Hepatocyte (in vitro differentiated cells): ENCODE measurements around the gene GPRC5D. TPM values are rescaled to one million over a fixed set of nuclear protein-coding genes. Genes with fewer than 3 reads are reported as not detected.
A peak's percentile ranks its signal among the peaks of the same experiment; 100 is the strongest.

Source experiments
- DNase-seq: peaks from one replicate; pipeline ENCODE4 v3.0.0-alpha.2; 2016; ENCODE audit warnings: low spot score
- H2AFZ ChIP-seq: fragments of 200-600 bp; sonication (generic); 2 replicates; pipeline ENCODE4 v1.6.0; 2016; ENCODE audit warnings: antibody characterized with exemption, mild to moderate bottlenecking
- H3K27ac ChIP-seq: fragments of 200-600 bp; sonication (generic); 2 replicates; pipeline ENCODE4 v1.5.1; 2016; ENCODE audit warnings: mild to moderate bottlenecking
- H3K27me3 ChIP-seq: fragments of 200-600 bp; sonication (generic); 2 replicates; pipeline ENCODE4 v1.6.1; 2016
- H3K36me3 ChIP-seq: fragments of 200-600 bp; sonication (generic); replicated peaks from 2 replicates; pipeline ENCODE4 v1.5.1; 2016; ENCODE audit warnings: low read depth; ENCODE audit not compliant: insufficient read depth
- H3K4me1 ChIP-seq: fragments of 200-600 bp; sonication (generic); 2 replicates; pipeline ENCODE4 v1.5.1; 2016; ENCODE audit warnings: mild to moderate bottlenecking, moderate library complexity; ENCODE audit not compliant: insufficient read depth
- H3K4me2 ChIP-seq: fragments of 200-600 bp; sonication (generic); 2 replicates; pipeline ENCODE4 v1.6.0; 2016
- H3K4me3 ChIP-seq: fragments of 200-600 bp; sonication (generic); 2 replicates; pipeline ENCODE4 v1.5.1; 2016; ENCODE audit warnings: mild to moderate bottlenecking
- H3K79me2 ChIP-seq: fragments of 200-600 bp; sonication (generic); 2 replicates; pipeline ENCODE4 v1.6.0; 2017; ENCODE audit warnings: mild to moderate bottlenecking
- H3K9me2 ChIP-seq: fragments of 200-600 bp; sonication (generic); replicated peaks from 2 replicates; pipeline ENCODE4 v1.6.0; 2017; ENCODE audit warnings: mild to moderate bottlenecking; ENCODE audit not compliant: insufficient read depth
- H3K9me3 ChIP-seq: fragments of 200-600 bp; sonication (generic); 2 replicates; pipeline ENCODE4 v1.5.1; 2016; ENCODE audit warnings: low read depth, mild to moderate bottlenecking
- H4K20me1 ChIP-seq: fragments of 200-600 bp; sonication (generic); 2 replicates; pipeline ENCODE4 v1.6.0; 2016; ENCODE audit warnings: mild to moderate bottlenecking; ENCODE audit not compliant: insufficient read depth, poor library complexity, severe bottlenecking
- CTCF ChIP-seq: fragments of 200-600 bp; sonication (generic); IDR thresholded peaks from 2 replicates; pipeline ENCODE4 v1.5.1; 2016; ENCODE audit warnings: antibody characterized with exemption, mild to moderate bottlenecking; ENCODE audit not compliant: poor library complexity
- EZH2 ChIP-seq: fragments of 200-600 bp; sonication (generic); IDR thresholded peaks from 2 replicates; pipeline ENCODE4 v1.6.1; 2016; ENCODE audit warnings: antibody characterized with exemption, mild to moderate bottlenecking, borderline replicate concordance
- EZH2phosphoT487 ChIP-seq: fragments of 200-600 bp; sonication (generic); IDR thresholded peaks from one replicate; pipeline ENCODE4 v1.6.1; 2018; ENCODE audit warnings: antibody characterized with exemption, mild to moderate bottlenecking, low read depth, moderate library complexity; ENCODE audit not compliant: unreplicated experiment, severe bottlenecking
- WGBS: methylation state at CpG from one replicate; pipeline ENCODE4 v1.1.6; 2016; ENCODE audit warnings: low lambda C conversion rate; ENCODE audit errors: missing lambda C conversion rate; 5-methylcytosine and 5-hydroxymethylcytosine counted together
- polyA plus RNA-seq: library from polyadenylated mRNA; unstranded; fragments of >200 nt; fragmentation: Nextera tagmentation; extraction: Ambion mirVana; gene quantifications from 2 replicates; pipeline ENCODE4 v1.2.1, GENCODE V29; 2016
- total RNA-seq: library from RNA; depleted of rRNA; stranded (reverse); fragments of >200 nt; gene quantifications from 2 replicates; pipeline ENCODE4 v1.2.3, GENCODE V29; 2014

GPRC5D gene
- total and polyA plus RNA-seq, 2 experiments from 2014 or later: not detected

- H3K27ac ChIP-seq: no peak overlapping the region
- no peak for TF ChIP-seq EZH2phosphoT487
- no peak for TF ChIP-seq EZH2
- TF ChIP-seq CTCF: no peak
- peaks cover 15% of the 10 kb centered on the region for H4K20me1 ChIP-seq
- H3K27me3 ChIP-seq: no peaks in the 10 kb centered on the region
- no peak overlapping the region for H3K4me3 ChIP-seq
- no peak for DNase-seq
- no peak overlapping the region for H2AFZ ChIP-seq
- H3K4me2 ChIP-seq: peak overlapping the region; percentile 94
- H3K4me1 ChIP-seq: peaks cover 14% of the 10 kb centered on the region
- no peaks in the 10 kb centered on the region for H3K36me3 ChIP-seq
- H3K79me2 ChIP-seq: peaks cover 71% of the 10 kb centered on the region
- no peaks in the 10 kb centered on the region for H3K9me3 ChIP-seq
- WGBS: 50% methylated on average over 2 of the region's 2 CpGs
- H3K9me2 ChIP-seq: no peaks in the 10 kb centered on the region
Observed at GRCh38 chr12:12997734-12998133, 45.8 kb upstream of the GPRC5D start.

GRCh38 chr12:12997156-12997555 lies 45.2 kb upstream of the GPRC5D start:
- Histone ChIP-seq H3K9me3 (no peaks in the 10 kb centered on the region), H2AFZ (no peak overlapping the region), H3K79me2 (peaks cover 73% of the 10 kb centered on the region), H3K27ac (no peak overlapping the region), H3K36me3 (no peaks in the 10 kb centered on the region), H3K4me2 (peak overlapping the region; percentile 94), H3K9me2 (no peaks in the 10 kb centered on the region), H3K4me1 (peaks cover 17% of the 10 kb centered on the region), H3K4me3 (no peak overlapping the region), H4K20me1 (peaks cover 15% of the 10 kb centered on the region), H3K27me3 (no peaks in the 10 kb centered on the region)
- 77% methylated on average over 3 of the region's 3 CpGs for whole genome bisulfite sequencing
- no peak for TF ChIP-seq EZH2
- TF ChIP-seq CTCF: no peak
- no peak for DNase-seq

GRCh38 chr12:12996209-12996608 lies 44.2 kb upstream of the GPRC5D start:
- H3K4me1 ChIP-seq: peaks cover 22% of the 10 kb centered on the region
- no peaks in the 10 kb centered on the region for H3K36me3 ChIP-seq
- WGBS: 74% methylated on average over 3 of the region's 3 CpGs

More at GRCh38 chr12:12996209-12996608, 44.2 kb upstream of the GPRC5D start:
- Histone ChIP-seq H3K9me3 (no peaks in the 10 kb centered on the region), H3K4me3 (no peak overlapping the region), H3K9me2 (no peaks in the 10 kb centered on the region), H3K79me2 (peaks cover 68% of the 10 kb centered on the region), H2AFZ (no peak overlapping the region), H4K20me1 (peaks cover 15% of the 10 kb centered on the region), H3K27me3 (no peaks in the 10 kb centered on the region), H3K4me2 (no peak overlapping the region), H3K27ac (no peak overlapping the region)
- TF ChIP-seq EZH2 (no peak), CTCF (no peak), EZH2phosphoT487 (no peak)
- DNase-seq: no peak
